Measurements from ENCODE around the gene TRIM14.

Gene TRIM14

DNA sequence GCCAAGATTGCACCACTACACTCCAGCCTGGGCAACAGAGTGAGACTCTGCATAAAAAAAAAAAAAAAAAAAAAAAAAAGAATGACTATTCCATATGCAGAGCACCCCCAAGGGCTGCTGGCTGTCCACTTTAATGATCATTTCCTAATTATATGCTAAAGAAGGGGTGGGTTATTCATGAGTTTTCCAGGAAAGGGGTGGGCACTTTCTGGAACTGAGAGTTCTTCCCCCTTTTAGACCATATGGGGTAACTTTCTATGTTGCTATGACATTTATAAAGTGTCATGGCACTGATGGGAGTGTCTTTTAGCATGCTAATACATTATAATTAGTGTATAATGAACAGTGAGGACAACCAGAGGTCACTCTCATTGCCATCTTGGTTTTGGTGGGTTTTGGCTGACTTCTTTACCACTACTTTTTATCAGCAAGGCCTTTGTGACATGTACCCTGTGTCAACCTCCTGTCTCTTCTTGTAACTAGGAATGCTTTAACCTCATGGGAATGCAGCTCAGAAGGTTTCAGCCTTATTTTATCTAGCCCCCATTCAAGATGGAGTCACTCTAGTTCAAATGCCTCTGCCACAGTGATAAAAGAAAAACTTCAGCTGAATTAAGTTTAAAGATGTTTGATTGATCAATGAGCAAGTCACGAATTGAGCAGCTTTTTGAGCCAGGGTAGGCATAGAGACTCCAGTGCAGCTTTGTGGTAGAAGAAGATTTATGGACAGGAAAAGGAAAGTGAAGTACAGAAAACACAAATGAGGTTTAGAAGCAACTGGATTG, 69.5 kb downstream of the TRIM14 start (continued):
- TF ChIP-seq ZNF561 (tag by site-specific recombination; IDR thresholded peaks at IDR 0.05; ENCODE audit: borderline replicate concordance): no peak

DNA sequence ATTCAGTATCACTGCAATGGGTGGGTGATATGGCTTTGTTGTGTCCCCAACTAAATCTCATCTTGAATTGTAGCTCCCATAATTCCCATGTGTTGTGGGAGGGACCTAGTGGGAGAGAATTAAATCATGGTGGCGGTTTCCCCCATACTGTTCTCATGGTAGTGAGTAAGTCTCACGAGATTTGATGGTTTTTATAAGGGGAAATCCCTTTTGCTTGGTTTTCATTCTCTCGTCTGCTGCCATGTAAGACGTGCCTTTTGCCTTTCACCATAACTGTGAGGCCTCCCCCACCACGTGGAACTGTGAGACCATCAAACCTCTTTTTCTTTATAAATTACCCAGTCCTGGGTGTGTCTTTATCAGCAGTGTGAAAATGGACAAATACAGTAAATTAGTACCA, 72.0 kb downstream of the TRIM14 start:
- H3K36me3 ChIP-seq (ENCODE audit: control insufficient read depth in 2 of 2, insufficient read depth in 1 of 2, low read length in 2 of 2): no peaks in the 10 kb centered on the region
- H3K4me1 ChIP-seq (ENCODE audit: control insufficient read depth, insufficient read depth, low read length): no peaks in the 10 kb centered on the region
- ChIA-PET POLR2A (no interaction called here), CTCF (interaction anchor here (2.1 kb wide), 1 partner anchor 13 kb away, joined by 13 read pairs; no protein-coding TSS in a partner anchor)
- no peak overlapping the region for H3K27ac ChIP-seq (ENCODE audit: extremely low read depth, low read depth, low read length)
- no peak for TF ChIP-seq ZNF114 (tag by site-specific recombination; IDR thresholded peaks at IDR 0.05)
- TF ChIP-seq MZF1 (tag by site-specific recombination; IDR thresholded peaks at IDR 0.05; ENCODE audit: borderline replicate concordance): 0 out of 2 replicates have a peak, but pooled peaks have one; percentile 58
- TF ChIP-seq SALL2 (tag by site-specific recombination; IDR thresholded peaks at IDR 0.05; ENCODE audit: borderline replicate concordance): no peak
- TF ChIP-seq ZNF223 (tag by site-specific recombination; IDR thresholded peaks at IDR 0.05): no peak
- no peak for TF ChIP-seq ZBTB1 (tag by site-specific recombination; IDR thresholded peaks at IDR 0.05)
- TF ChIP-seq ZNF501 (tag by site-specific recombination; IDR thresholded peaks at IDR 0.05): no peak
- no peak for TF ChIP-seq ZNF660 (tag by site-specific recombination; IDR thresholded peaks at IDR 0.05)
- H3K9me3 ChIP-seq (ENCODE audit: control insufficient read depth, insufficient read depth, low read depth, low read length): no peaks in the 10 kb centered on the region
- H3K4me3 ChIP-seq (ENCODE audit: low read depth, low read length): no peak overlapping the region

DNA sequence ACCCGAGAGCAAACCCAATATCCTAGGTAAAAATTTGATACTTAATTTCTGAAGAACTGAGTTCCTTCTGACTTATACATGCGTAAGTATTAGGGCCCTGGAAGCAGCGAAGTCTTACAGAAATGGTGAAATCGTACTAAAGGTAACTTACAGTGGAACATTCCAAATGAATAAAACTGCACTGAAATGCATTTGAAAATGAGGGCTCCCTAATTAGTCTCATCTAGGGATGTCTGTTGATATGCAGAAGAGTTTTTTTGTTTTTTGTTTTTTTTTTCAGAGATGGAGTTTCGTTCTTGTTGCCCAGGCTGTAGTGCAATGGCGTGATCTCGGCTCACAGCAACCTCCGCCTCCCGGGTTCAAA, 72.9 kb downstream of the TRIM14 start:
- Histone ChIP-seq H3K4me3 (ENCODE audit: low read depth, low read length) (no peak overlapping the region), H3K27ac (ENCODE audit: extremely low read depth, low read depth, low read length) (no peak overlapping the region), H3K4me1 (ENCODE audit: control insufficient read depth, insufficient read depth, low read length) (no peaks in the 10 kb centered on the region), H3K36me3 (ENCODE audit: control insufficient read depth in 2 of 2, insufficient read depth in 1 of 2, low read length in 2 of 2) (no peaks in the 10 kb centered on the region), H3K9me3 (ENCODE audit: control insufficient read depth, insufficient read depth, low read depth, low read length) (no peaks in the 10 kb centered on the region)
- ChIA-PET POLR2A (no interaction called here), CTCF (interaction anchor here (0.6 to 2.1 kb wide), 4 partner anchors 12 to 373 kb away, joined by 3 to 13 read pairs (median 4); no protein-coding TSS in a partner anchor)
- TF ChIP-seq ZNF621 (tag by site-specific recombination; IDR thresholded peaks at IDR 0.05) (no peak), ZNF664 (tag by site-specific recombination; IDR thresholded peaks at IDR 0.05) (no peak), ZNF169 (tag by site-specific recombination; IDR thresholded peaks at IDR 0.05) (no peak), EGR2 (tag by site-specific recombination; IDR thresholded peaks at IDR 0.05; ENCODE audit: low read depth) (no peak), ZXDB (tag by site-specific recombination; IDR thresholded peaks at IDR 0.05) (no peak), ZNF10 (tag by site-specific recombination; IDR thresholded peaks at IDR 0.05) (no peak), ZNF747 (tag by site-specific recombination; IDR thresholded peaks at IDR 0.05) (no peak)
- TF ChIP-seq, protein P1, sequence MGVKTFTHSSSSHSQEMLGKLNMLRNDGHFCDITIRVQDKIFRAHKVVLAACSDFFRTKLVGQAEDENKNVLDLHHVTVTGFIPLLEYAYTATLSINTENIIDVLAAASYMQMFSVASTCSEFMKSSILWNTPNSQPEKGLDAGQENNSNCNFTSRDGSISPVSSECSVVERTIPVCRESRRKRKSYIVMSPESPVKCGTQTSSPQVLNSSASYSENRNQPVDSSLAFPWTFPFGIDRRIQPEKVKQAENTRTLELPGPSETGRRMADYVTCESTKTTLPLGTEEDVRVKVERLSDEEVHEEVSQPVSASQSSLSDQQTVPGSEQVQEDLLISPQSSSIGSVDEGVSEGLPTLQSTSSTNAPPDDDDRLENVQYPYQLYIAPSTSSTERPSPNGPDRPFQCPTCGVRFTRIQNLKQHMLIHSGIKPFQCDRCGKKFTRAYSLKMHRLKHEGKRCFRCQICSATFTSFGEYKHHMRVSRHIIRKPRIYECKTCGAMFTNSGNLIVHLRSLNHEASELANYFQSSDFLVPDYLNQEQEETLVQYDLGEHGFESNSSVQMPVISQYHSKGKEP (tag by site-specific recombination; IDR thresholded peaks at IDR 0.05): no peak
- TF ChIP-seq, protein P2, sequence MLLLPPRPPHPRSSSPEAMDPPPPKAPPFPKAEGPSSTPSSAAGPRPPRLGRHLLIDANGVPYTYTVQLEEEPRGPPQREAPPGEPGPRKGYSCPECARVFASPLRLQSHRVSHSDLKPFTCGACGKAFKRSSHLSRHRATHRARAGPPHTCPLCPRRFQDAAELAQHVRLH (tag by site-specific recombination; IDR thresholded peaks at IDR 0.05): no peak
- TF ChIP-seq, protein P3, sequence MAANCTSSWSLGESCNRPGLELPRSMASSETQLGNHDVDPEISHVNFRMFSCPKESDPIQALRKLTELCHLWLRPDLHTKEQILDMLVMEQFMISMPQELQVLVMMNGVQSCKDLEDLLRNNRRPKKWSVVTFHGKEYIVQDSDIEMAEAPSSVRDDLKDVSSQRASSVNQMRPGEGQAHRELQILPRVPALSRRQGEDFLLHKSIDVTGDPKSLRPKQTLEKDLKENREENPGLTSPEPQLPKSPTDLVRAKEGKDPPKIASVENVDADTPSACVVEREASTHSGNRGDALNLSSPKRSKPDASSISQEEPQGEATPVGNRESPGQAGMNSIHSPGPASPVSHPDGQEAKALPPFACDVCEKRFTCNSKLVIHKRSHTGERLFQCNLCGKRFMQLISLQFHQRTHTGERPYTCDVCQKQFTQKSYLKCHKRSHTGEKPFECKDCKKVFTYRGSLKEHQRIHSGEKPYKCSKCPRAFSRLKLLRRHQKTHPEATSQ (tag by site-specific recombination; IDR thresholded peaks at IDR 0.05): no peak
- TF ChIP-seq, protein P4, sequence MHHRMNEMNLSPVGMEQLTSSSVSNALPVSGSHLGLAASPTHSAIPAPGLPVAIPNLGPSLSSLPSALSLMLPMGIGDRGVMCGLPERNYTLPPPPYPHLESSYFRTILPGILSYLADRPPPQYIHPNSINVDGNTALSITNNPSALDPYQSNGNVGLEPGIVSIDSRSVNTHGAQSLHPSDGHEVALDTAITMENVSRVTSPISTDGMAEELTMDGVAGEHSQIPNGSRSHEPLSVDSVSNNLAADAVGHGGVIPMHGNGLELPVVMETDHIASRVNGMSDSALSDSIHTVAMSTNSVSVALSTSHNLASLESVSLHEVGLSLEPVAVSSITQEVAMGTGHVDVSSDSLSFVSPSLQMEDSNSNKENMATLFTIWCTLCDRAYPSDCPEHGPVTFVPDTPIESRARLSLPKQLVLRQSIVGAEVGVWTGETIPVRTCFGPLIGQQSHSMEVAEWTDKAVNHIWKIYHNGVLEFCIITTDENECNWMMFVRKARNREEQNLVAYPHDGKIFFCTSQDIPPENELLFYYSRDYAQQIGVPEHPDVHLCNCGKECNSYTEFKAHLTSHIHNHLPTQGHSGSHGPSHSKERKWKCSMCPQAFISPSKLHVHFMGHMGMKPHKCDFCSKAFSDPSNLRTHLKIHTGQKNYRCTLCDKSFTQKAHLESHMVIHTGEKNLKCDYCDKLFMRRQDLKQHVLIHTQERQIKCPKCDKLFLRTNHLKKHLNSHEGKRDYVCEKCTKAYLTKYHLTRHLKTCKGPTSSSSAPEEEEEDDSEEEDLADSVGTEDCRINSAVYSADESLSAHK (tag by site-specific recombination; IDR thresholded peaks at IDR 0.05): no peak
- TF ChIP-seq, protein P5, sequence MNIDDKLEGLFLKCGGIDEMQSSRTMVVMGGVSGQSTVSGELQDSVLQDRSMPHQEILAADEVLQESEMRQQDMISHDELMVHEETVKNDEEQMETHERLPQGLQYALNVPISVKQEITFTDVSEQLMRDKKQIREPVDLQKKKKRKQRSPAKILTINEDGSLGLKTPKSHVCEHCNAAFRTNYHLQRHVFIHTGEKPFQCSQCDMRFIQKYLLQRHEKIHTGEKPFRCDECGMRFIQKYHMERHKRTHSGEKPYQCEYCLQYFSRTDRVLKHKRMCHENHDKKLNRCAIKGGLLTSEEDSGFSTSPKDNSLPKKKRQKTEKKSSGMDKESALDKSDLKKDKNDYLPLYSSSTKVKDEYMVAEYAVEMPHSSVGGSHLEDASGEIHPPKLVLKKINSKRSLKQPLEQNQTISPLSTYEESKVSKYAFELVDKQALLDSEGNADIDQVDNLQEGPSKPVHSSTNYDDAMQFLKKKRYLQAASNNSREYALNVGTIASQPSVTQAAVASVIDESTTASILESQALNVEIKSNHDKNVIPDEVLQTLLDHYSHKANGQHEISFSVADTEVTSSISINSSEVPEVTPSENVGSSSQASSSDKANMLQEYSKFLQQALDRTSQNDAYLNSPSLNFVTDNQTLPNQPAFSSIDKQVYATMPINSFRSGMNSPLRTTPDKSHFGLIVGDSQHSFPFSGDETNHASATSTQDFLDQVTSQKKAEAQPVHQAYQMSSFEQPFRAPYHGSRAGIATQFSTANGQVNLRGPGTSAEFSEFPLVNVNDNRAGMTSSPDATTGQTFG (tag by site-specific recombination; IDR thresholded peaks at IDR 0.05; ENCODE audit: borderline replicate concordance): no peak
- TF ChIP-seq, protein P6, sequence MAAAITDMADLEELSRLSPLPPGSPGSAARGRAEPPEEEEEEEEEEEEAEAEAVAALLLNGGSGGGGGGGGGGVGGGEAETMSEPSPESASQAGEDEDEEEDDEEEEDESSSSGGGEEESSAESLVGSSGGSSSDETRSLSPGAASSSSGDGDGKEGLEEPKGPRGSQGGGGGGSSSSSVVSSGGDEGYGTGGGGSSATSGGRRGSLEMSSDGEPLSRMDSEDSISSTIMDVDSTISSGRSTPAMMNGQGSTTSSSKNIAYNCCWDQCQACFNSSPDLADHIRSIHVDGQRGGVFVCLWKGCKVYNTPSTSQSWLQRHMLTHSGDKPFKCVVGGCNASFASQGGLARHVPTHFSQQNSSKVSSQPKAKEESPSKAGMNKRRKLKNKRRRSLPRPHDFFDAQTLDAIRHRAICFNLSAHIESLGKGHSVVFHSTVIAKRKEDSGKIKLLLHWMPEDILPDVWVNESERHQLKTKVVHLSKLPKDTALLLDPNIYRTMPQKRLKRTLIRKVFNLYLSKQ (tag by site-specific recombination; IDR thresholded peaks at IDR 0.05; ENCODE audit: borderline replicate concordance): no peak
